ENCODE results near the gene PEX11G.
"Not testable (repeated sequence)": the region's sequence is repeated elsewhere in the genome, so short reads cannot be mapped to it uniquely, and the experiment has no call there.

The PEX11G gene

GRCh38 chr19:7470540-7471305 lies 18.1 kb downstream of the PEX11G start:
- no peak for DNase-seq

DNA sequence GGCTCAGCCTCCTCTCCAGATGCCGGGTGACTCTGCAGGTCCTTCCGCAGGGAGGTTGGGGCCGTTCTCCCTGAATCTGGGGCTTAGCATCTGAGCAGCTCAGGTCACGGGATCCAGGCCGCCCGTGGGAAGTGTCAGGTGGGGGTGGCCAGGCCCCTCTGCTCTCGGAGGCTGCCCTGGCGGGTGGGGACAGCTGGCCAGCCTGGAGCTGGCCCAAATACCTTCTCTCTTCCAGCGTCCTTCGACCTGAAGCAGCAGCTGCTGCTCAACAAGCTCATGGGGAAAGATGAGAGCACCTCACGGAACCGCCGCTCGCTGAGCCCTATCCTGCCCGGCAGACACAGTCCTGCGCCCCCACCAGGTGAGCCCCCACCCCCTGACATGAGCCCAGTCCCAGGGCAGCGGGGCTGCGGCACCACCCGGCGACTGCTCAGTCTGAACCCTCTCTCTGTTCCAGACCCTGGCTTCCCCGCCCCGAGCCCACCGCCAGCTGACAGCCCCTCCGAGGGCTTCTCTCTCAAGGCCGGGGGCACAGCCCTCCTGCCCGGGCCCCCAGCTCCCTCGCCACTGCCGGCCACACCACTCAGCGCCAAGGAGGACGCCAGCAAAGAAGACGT lies 19.1 kb downstream of the PEX11G start:
- no peak for DNase-seq

GRCh38 chr19:7468840-7469239 lies 20.0 kb downstream of the PEX11G start:
- no peak for DNase-seq

GRCh38 chr19:7467009-7467989 lies 21.5 kb downstream of the PEX11G start:
- DNase-seq, result no peak

DNA sequence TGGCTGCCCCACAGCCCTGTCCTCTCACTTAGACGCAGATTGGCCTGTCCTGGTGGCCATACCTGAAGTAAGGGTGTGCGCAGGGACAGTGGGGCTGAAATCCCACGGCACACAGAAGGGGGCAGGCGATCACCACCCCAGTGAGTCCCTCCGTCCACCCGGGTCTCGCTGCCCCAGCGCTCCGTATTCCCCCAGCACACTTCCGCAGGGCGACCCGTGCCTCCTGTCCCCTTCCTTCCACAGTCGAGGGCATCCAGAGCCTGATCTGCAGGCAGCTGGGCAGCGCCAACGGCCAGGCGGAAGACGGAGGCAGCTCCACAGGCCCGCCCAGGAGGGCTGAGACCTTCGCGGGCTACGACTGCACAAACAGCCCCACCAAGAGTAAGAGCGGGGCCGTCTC lies 25.3 kb downstream of the PEX11G start:
- no peak for DNase-seq

DNA sequence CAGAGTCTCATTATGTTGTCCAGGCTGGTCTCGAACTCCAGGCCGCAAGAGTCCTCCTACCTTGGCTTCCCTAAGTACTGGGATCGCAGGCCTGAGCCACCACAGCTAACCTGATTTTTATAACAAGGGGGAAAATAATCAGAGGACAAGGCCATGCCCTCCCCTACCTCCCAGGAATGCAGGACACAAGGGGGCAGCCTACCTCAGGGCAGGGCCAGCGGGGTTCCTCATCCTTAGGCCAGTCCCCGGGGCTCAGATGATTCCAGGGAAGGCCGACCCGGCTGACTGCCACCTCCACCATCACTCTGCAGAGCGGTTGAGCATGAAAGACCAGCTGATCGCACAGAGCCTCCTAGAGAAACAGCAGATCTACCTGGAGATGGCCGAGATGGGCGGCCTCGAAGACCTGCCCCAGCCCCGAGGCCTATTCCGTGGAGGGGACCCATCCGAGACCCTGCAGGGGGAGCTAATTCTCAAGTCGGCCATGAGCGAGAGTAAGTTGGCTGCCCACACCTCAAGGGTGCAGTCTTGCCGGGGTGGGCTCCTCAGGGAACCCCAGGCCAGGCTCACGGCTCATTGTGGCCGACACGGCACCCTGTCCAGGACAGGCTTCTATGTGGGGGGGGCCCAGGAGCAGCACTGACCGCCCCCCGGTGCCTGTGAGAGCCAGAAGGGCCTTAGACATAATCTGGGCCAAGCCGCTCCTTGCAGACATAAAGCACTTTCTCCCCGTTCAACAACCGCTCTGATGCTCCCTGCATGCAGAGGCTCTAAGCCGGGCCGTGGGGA lies 26.8 kb downstream of the PEX11G start:
- DNase-seq, result no peak

- no peak for DNase-seq
Observed at GRCh38 chr19:7460562-7460966, 28.3 kb downstream of the PEX11G start.

GRCh38 chr19:7459773-7460172 lies 29.1 kb downstream of the PEX11G start:
- no peak for DNase-seq

DNA sequence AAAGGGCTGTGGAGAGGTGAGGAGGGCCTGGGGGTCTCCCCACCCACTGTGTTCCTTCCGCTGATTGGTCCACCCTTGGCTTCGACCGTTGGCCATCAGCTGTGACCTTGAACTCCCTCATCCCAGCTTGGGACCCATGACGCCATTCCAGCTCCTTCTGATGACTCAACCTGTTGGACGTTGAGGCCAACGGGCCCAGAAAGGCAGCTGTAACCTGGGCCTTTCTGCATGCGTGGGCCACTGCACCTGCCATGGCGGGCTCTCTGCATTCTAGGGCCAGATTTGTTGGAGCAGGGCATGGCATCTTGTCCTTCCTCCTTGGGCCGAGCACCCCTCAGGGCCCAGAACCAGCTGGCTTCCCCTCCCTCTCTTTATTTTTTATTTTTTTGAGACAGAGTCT lies 30.2 kb downstream of the PEX11G start:
- no peak for DNase-seq

GRCh38 chr19:7456964-7457541 lies 31.8 kb downstream of the PEX11G start:
- no peak for DNase-seq

- no peak for DNase-seq
Observed at GRCh38 chr19:7455600-7456296, 33.1 kb downstream of the PEX11G start.

DNA sequence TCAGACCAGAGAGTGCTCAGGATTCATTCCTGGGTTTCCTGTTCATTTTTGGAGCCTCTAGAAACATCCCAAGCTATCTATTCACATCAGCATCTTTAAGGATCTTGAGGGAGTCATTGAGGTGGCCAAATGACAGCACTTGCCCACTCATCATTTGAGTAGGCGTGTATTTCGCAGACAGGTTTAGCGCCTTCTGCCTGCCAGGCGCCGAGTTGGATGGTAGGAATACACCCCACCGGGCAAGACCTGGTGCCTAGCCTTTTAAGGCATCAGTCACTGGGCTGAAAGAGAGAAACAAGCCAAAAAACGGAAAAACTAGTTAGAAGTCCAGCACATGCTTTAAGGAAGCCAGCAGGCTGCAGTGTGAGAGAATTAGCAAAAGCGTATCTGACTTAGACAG lies 33.8 kb downstream of the PEX11G start:
- no peak for DNase-seq

DNA sequence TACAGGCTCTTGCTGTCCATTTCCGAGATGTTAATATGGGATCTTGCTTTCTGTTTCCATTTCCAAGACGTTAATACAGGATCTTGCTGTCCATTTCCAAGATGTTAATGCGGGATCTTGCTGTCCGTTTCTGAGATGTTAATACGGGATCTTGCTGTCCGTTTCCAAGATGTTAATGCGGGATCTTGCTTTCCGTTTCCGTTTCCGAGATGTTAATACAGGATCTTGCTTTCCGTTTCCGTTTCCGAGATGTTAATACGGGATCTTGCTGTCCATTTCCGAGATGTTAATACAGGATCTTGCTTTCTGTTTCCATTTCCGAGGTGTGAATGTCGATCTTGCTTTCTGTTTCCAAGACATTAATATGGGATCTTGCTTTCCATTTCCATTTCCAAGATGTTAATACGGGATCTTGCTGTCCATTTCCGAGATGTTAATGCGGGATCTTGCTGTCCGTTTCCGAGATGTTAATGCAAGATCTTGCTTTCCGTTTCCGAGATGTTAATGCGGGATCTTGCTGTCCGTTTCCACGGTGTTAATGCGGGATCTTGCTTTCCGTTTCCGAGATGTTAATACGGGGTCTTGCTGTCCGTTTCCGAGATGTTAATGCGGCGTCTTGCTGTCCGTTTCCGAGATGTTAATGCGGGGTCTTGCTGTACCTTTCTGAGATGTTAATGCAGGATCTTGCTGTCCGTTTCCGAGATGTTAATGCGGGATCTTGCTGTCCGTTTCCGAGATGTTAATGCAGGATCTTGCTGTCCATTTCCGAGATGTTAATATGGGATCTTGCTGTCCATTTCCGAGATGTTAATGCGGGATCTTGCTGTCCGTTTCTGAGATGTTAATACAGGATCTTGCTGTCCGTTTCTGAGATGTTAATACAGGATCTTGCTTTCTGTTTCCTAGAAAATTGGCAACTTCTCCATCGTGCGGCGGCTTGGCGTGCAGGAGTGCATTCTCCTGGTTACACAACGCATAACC lies 38.3 kb downstream of the PEX11G start:
- no peak for DNase-seq

DNA sequence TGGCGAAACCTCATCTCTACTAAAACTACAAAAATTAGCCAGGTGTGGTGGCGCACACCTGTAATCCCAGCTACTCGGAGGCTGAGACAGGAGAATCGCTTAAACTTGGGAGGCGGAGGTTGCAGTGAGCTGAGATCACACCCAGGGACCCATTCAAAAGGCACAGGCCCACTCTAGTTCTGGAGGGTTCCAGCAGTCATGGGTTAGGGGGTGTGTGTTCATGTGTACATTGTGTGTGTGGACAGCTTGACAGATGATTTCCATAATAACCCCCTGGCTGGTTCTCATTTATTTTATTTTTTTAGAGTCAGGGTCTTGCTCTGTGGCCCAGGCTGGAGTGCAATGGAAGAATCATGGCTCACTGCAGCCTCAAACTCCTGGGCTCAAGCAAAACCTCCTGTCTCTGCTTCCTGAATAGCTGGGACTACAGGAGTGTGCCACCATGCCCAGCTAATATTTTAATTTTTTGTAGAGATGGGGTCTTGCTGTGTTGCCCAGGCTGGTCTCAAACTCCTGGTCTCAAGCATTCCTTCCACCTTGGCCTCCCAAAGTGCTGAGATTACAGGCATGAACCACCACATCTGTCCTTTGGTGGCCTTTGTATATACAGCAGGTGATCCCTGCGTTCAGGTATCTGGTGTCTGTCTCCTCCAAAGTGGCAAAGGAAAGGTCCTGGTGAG lies 39.3 kb downstream of the PEX11G start:
- DNase-seq, result not testable (repeated sequence)

DNA sequence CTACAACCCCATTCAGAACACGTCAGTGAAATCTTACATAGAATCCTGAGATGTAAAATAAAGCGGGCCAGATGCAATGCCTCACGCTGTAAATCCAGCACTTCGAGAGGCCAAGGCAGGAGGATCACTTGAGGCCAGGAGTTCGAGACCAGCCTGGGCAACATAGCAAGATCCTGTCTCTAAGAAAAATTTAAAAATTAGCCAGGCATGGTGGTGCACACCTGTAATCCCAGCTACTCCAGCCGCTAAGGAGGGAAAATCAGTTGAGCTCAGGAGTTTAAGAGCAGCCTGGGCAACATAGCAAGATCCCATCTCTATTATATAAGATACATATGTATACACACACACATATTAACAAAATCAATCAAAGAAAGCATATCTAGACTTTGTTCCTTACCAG lies 41.2 kb downstream of the PEX11G start:
- DNase-seq, result no peak

GRCh38 chr19:7445104-7445503 lies 43.7 kb downstream of the PEX11G start:
- DNase-seq, result no peak

GRCh38 chr19:7444042-7444441 lies 44.8 kb downstream of the PEX11G start:
- DNase-seq, result no peak

GRCh38 chr19:7442423-7442822 lies 46.4 kb downstream of the PEX11G start:
- DNase-seq, result peak in 4 of 56 donors; percentile 7 to 32 (median 13)
